Measurements from ENCODE around the gene USP54.

USP54 gene

GRCh38 chr10:73529089-73529832 is 61.9 kb downstream of the USP54 start:
- peak; percentile 41 for DNase-seq (ENCODE audit: low read depth)

GRCh38 chr10:73522263-73522662 is 68.9 kb downstream of the USP54 start:
- DNase-seq (ENCODE audit: low read depth) = no peak

GRCh38 chr10:73519336-73519735 is 71.8 kb downstream of the USP54 start:
- no peak for DNase-seq (ENCODE audit: low read depth)

- DNase-seq (ENCODE audit: low read depth) = no peak
Observed at GRCh38 chr10:73517166-73517888, 73.8 kb downstream of the USP54 start.

GRCh38 chr10:73512207-73512743 is 78.9 kb downstream of the USP54 start:
- no peak for DNase-seq (ENCODE audit: low read depth)

GRCh38 chr10:73509695-73510094 is 81.4 kb downstream of the USP54 start:
- DNase-seq (ENCODE audit: low read depth) = no peak

- no peak for DNase-seq (ENCODE audit: low read depth)
Observed at GRCh38 chr10:73506491-73506890, 84.7 kb downstream of the USP54 start.

GRCh38 chr10:73506074-73506473 is 85.1 kb downstream of the USP54 start:
- no peak for DNase-seq (ENCODE audit: low read depth)

- no peak for DNase-seq (ENCODE audit: low read depth)
Observed at GRCh38 chr10:73503037-73503436, 88.1 kb downstream of the USP54 start.

GRCh38 chr10:73501651-73502050 is 89.5 kb downstream of the USP54 start:
- no peak for DNase-seq (ENCODE audit: low read depth)

GRCh38 chr10:73497623-73498022 is 93.5 kb downstream of the USP54 start:
- DNase-seq (ENCODE audit: low read depth) = no peak

- peak; percentile 80 for DNase-seq (ENCODE audit: low read depth)
Observed at GRCh38 chr10:73495884-73496674, 95.1 kb downstream of the USP54 start, which contains the start of gene PPP3CB. Gene PPP3CB (minus strand): TSS chr10:73496024. CDS start chr10:73495889, 135 bp downstream.

GRCh38 chr10:73495226-73495883 is 95.8 kb downstream of the USP54 start:
- DNase-seq (ENCODE audit: low read depth) = peak; percentile 85

- DNase-seq (ENCODE audit: low read depth) = no peak
Observed at GRCh38 chr10:73494877-73495225, 96.3 kb downstream of the USP54 start.

GRCh38 chr10:73494213-73494612 is 96.9 kb downstream of the USP54 start:
- no peak for DNase-seq (ENCODE audit: low read depth)

- no peak for DNase-seq (ENCODE audit: low read depth)
Observed at GRCh38 chr10:73493781-73494180, 97.4 kb downstream of the USP54 start.

- DNase-seq (ENCODE audit: low read depth) = no peak
Observed at GRCh38 chr10:73486601-73487000, 104.5 kb downstream of the USP54 start.

GRCh38 chr10:73485320-73485719 is 105.8 kb downstream of the USP54 start:
- no peak for DNase-seq (ENCODE audit: low read depth)

- no peak for DNase-seq (ENCODE audit: low read depth)
Observed at GRCh38 chr10:73480158-73480557, 111.0 kb downstream of the USP54 start.

- DNase-seq (ENCODE audit: low read depth) = no peak
Observed at GRCh38 chr10:73478636-73479035, 112.5 kb downstream of the USP54 start.

GRCh38 chr10:73471226-73471625 is 119.9 kb downstream of the USP54 start:
- DNase-seq (ENCODE audit: low read depth) = no peak

- no peak for DNase-seq (ENCODE audit: low read depth)
Observed at GRCh38 chr10:73469579-73469978, 121.6 kb downstream of the USP54 start.

All from CMK (cell line).